GM12891 (cell line): ENCODE data around the gene ANKRD29.

Source experiments
- POLR2A ChIP-seq: IDR thresholded peaks from 2 replicates; pipeline ENCODE4 v1.6.1; 2011; ENCODE audit warnings: low read depth, low read length, control low read depth
- POU2F2 ChIP-seq: IDR thresholded peaks from 2 replicates; pipeline ENCODE4 v1.6.1; 2011; ENCODE audit warnings: low read depth, mild to moderate bottlenecking, control low read depth, low read length, moderate library complexity

- no peak for TF ChIP-seq POLR2A
- no peak for TF ChIP-seq POU2F2
Observed at GRCh38 chr18:23593720-23594119, 69.0 kb downstream of the ANKRD29 start.
